Measurements from ENCODE around the gene BTRC.

BTRC gene

DNA sequence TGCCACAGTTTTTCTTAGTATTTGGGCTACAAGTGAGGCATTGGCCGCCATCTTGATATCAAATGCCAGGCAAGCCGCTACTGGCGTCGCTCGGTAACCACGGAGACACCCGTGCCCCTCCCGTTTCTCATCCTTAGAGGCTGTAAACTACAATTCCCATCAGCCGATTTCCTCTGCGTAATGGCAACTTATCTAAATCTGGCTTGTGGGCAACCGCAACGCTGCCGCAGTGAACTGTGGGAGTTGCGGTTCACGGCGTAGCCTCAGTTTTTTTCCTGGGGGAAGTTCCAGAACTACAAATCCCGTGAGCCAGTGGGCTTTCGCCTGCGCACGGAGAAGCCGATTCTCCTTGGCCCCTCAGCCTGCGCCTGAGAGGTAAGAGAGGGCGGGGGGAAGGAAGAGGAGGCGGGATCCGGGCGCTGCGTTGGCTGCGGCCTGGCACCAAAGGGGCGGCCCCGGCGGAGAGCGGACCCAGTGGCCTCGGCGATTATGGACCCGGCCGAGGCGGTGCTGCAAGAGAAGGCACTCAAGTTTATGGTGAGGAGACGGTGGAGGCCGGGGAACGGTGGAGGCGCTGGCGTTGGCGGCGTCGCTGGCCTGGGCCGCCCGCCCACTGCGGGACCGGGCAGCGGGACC is at the start of gene BTRC:
Gene BTRC (plus strand): TSS at position 474 of the 636 bp plus-strand sequence. CDS start 16 bp downstream, at position 490.
- no peaks in the 10 kb centered on the region for H3K27me3 ChIP-seq (ENCODE audit: control insufficient read depth, insufficient read depth, low read length)
- H3K4me1 ChIP-seq (ENCODE audit: control insufficient read depth, low read depth, low read length), result peaks cover 9% of the 10 kb centered on the region
- peak within 1 kb of the TSS; percentile 58 for H3K9ac ChIP-seq (ENCODE audit: low read length)
- no peaks in the 10 kb centered on the region for H3K9me3 ChIP-seq (ENCODE audit: control insufficient read depth, low read depth, low read length)
- no peaks in the 10 kb centered on the region for H3K36me3 ChIP-seq (ENCODE audit: control insufficient read depth, low read depth, low read length)
- peak within 1 kb of the TSS; percentile 38 for H3K27ac ChIP-seq (ENCODE audit: low read length)
- peak within 1 kb of the TSS; percentile 93 for H3K4me3 ChIP-seq (ENCODE audit: low read length)

DNA sequence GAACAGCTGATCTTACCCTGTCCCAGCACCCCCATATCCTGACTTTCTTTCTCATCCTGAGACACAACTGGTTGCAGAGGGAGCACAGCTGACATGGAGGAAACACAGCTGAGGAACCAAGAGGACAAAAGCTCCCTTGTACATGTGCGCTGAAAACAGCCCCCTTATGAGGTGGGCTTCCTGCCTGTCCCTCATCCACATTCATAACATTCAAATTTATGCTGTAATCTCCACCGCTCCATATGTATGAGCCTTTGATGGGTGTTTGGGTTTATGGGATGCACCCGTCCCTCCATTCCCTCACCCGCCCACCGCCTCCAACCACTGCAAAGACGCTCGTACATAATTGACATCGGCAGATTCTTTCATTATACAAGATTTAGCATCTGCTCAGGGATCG is 49.6 kb upstream of the BTRC start:
- Histone ChIP-seq H3K4me1 (ENCODE audit: control insufficient read depth, low read depth, low read length) (no peaks in the 10 kb centered on the region), H3K27me3 (ENCODE audit: control insufficient read depth, insufficient read depth, low read length) (peaks cover 9% of the 10 kb centered on the region), H3K36me3 (ENCODE audit: control insufficient read depth, low read depth, low read length) (no peaks in the 10 kb centered on the region), H3K4me3 (ENCODE audit: low read length) (no peak overlapping the region), H3K9me3 (ENCODE audit: control insufficient read depth, low read depth, low read length) (no peaks in the 10 kb centered on the region), H3K9ac (ENCODE audit: low read length) (no peak overlapping the region), H3K27ac (ENCODE audit: low read length) (no peak overlapping the region)

DNA sequence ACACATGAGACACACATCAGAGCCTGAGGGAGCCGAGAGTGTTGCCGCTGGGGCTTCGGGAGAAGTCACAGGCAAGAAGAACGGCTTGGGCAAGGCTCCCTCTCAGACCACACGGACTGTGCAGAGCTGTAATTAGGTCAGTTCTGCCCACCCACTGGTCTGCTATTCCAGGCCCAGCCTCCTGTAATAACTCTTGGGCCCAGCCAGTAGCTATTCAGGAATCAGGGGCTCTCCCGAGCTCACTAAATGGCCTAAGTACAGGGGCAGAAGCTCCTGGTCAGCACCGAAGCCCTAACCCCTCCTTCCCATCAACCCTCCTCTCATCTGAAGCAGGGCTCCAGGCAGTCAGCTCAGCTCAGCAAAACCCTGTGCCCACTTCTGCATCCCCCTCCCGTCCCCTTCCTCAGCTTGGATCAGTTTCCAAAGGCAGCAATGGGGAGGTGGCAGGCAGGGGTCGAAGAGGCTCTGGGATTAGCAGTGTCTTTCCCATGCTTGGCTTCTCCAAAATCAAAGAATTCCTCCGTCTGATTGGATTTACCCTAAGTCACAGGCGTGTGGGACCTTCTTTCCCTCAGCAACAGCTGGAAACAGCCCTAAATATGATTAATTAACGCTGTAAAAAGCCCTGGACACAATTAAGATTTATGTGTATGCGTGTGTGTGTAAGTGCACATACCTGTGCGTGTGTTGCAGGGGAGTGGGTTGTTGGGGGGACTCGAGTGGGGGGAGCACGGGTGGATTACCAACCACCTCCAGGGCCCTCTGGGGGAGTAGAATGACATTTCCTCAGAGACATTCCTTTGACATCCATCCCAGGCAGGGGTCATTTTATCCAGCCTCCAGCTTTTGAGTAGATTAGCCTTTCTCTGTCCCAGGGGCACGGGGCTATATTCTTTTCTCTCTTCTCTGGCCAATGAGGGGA is 48.4 kb upstream of the BTRC start:
- H3K36me3 ChIP-seq (ENCODE audit: control insufficient read depth, low read depth, low read length), result no peaks in the 10 kb centered on the region
- no peaks in the 10 kb centered on the region for H3K9me3 ChIP-seq (ENCODE audit: control insufficient read depth, low read depth, low read length)
- no peak overlapping the region for H3K27ac ChIP-seq (ENCODE audit: low read length)
- H3K4me3 ChIP-seq (ENCODE audit: low read length), result no peak overlapping the region
- H3K27me3 ChIP-seq (ENCODE audit: control insufficient read depth, insufficient read depth, low read length), result peaks cover 8% of the 10 kb centered on the region
- H3K4me1 ChIP-seq (ENCODE audit: control insufficient read depth, low read depth, low read length), result no peaks in the 10 kb centered on the region
- no peak overlapping the region for H3K9ac ChIP-seq (ENCODE audit: low read length)

DNA sequence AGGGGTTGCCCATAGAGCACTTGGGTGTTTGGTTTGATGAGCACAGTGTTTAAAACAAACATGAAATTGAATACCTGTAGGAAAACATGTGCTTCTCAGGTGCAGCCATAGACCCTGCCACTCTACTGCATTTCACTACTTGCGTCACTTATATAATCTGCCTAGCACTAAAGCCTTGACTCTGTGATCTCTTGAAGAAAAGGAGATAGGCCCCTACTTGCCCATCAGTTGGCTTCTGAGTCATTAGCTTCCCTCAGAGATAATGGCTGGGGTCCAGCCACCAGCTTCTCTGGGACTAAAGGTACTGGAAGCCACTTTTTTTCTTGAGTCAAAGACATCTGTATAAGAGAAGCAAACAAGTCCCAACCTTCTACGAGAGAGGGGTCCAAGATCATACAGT is 45.9 kb upstream of the BTRC start:
- Histone ChIP-seq H3K9ac (ENCODE audit: low read length) (no peak overlapping the region), H3K36me3 (ENCODE audit: control insufficient read depth, low read depth, low read length) (no peaks in the 10 kb centered on the region), H3K9me3 (ENCODE audit: control insufficient read depth, low read depth, low read length) (no peaks in the 10 kb centered on the region), H3K4me3 (ENCODE audit: low read length) (no peak overlapping the region), H3K27ac (ENCODE audit: low read length) (no peak overlapping the region), H3K4me1 (ENCODE audit: control insufficient read depth, low read depth, low read length) (no peaks in the 10 kb centered on the region), H3K27me3 (ENCODE audit: control insufficient read depth, insufficient read depth, low read length) (peaks cover 20% of the 10 kb centered on the region)

DNA sequence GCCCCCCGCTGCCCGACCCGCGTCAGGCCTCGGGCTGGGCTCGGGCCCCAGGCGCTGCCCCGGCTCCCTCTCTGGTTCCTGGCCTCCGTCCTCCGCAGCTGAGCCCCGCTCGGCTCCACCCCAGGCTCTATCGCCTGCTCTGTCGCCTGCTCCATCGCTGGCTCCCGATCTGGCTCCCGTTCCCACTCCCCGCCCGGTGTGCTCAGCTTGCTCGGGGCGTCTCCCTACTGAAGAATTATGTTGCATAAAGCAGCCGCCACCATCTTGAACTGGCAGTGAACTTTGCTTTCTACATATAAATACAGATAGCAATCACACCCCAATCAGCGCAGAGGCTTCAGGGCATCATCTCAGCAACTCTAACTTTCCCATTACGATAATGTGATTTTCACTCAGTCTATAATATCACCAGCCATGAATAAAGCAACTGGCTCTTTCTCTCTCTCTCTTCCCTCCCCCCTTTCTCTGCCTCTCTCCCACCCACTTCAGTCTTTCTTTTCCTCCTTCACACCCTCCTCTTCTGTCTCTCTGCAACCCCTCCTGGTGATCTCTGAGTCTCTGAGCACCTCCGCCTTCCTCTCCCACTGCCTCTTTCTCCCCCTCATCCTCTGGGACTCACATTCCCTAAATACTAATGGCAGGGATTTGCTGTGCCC is 43.3 kb upstream of the BTRC start:
- H3K27ac ChIP-seq (ENCODE audit: low read length), result no peak overlapping the region
- no peak overlapping the region for H3K9ac ChIP-seq (ENCODE audit: low read length)
- H3K4me1 ChIP-seq (ENCODE audit: control insufficient read depth, low read depth, low read length), result no peaks in the 10 kb centered on the region
- H3K4me3 ChIP-seq (ENCODE audit: low read length), result no peak overlapping the region
- peaks cover 20% of the 10 kb centered on the region for H3K27me3 ChIP-seq (ENCODE audit: control insufficient read depth, insufficient read depth, low read length)
- no peaks in the 10 kb centered on the region for H3K36me3 ChIP-seq (ENCODE audit: control insufficient read depth, low read depth, low read length)
- no peaks in the 10 kb centered on the region for H3K9me3 ChIP-seq (ENCODE audit: control insufficient read depth, low read depth, low read length)

DNA sequence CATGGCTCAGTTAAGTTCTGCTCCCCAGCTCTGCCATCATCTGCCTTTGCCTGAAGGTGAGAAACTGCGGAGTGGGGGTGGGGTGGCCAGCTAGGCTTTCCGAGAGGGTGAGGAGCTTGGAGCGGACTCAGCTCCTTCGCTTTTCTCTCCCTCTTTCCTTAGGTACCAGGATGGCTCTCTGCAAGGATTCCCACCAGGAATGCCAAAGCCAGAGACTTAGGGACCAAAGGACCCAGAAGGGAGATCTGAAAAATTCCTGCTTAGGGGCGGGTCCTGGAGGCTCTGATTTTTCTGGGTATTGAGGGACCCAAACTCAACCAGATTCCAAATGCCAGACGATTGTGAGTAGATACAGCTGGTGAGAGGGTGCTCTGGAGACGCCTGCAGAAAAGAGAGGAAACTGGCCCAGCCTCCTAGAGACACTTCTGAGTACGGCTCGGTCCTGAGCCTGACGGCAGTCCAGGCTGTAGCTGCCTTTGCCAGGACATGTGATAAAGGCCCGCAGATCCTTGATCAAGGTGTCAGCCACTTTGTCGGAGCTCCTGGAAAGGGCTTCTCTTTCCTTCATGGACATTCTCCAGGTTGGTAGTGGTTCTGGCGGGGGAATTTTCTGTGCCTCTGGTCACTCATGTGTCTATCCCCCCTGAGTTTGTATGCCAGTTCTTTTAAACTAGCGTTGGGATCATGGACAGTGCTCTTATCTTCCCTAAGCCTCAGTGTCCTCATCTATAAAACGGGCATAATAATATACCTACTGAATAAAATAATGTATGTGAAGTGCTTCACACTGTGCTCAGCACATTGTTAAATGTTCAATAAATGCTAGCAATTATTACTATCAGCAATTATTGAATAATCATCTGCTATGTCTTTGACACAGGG is 42.5 kb upstream of the BTRC start:
- H3K4me3 ChIP-seq (ENCODE audit: low read length), result peak overlapping the region; percentile 28
- H3K9ac ChIP-seq (ENCODE audit: low read length), result no peak overlapping the region

DNA sequence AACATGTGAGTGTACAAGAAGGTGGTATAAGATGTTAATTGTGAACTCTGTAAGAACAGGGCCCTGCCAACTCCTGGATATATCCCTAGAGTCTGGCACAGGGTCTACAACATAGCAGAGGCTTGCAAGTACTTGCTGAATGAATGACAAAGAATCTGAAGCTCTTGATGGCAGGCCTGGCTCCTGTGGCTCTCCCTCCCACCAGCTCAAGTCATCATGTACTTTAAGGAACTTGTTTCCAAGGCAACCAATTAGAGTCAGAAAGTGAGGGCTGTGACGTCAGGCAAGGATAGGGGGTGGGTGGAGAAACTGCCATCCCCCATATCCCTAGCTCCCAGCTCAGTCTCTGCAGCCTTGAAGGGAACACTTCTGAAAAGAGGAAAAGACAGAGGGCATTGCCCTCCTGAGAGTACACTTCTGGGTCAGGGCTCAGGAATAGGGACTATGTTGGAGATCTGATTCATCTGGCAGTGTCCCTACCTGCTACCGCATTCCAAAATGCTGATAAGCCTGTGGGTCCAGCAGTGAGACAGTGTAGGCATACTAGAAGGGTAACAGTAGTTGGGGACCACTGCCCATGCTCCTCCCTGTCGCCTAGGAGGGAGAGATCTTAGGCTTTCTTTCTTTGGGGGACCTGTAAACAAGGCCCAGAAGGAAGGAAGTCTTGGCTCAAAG is 34.6 kb upstream of the BTRC start:
- Histone ChIP-seq H3K27ac (ENCODE audit: low read length) (no peak overlapping the region), H3K4me3 (ENCODE audit: low read length) (no peak overlapping the region), H3K9ac (ENCODE audit: low read length) (no peak overlapping the region), H3K4me1 (ENCODE audit: control insufficient read depth, low read depth, low read length) (peaks cover 8% of the 10 kb centered on the region), H3K9me3 (ENCODE audit: control insufficient read depth, low read depth, low read length) (no peaks in the 10 kb centered on the region), H3K27me3 (ENCODE audit: control insufficient read depth, insufficient read depth, low read length) (no peaks in the 10 kb centered on the region), H3K36me3 (ENCODE audit: control insufficient read depth, low read depth, low read length) (no peaks in the 10 kb centered on the region)

More for the DNA sequence above, 42.5 kb upstream of the BTRC start:
- H3K4me1 ChIP-seq (ENCODE audit: control insufficient read depth, low read depth, low read length), result no peaks in the 10 kb centered on the region
- H3K36me3 ChIP-seq (ENCODE audit: control insufficient read depth, low read depth, low read length), result no peaks in the 10 kb centered on the region
- H3K27me3 ChIP-seq (ENCODE audit: control insufficient read depth, insufficient read depth, low read length), result peaks cover 20% of the 10 kb centered on the region
- no peak overlapping the region for H3K27ac ChIP-seq (ENCODE audit: low read length)
- no peaks in the 10 kb centered on the region for H3K9me3 ChIP-seq (ENCODE audit: control insufficient read depth, low read depth, low read length)

DNA sequence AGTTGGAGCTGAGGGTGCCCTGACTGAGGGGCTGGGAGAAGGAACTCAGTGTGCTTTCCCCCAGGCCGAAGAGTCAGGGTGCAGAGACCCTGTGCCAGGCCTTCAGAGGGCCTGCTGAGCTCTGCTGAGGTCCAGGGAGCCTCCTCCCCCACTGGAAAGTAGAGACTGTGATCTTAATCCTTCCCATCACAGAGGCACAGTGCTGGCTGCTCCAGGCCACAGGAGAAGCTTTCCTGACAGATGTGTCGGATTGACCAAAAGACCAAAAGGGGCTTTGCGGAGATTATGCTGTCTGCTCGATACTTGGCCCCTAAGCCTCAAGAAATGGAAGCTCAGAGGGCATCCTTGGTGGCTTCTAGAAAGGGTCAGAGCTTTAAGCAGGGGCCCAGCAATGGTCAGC is 32.9 kb upstream of the BTRC start:
- H3K27ac ChIP-seq (ENCODE audit: low read length), result no peak overlapping the region
- H3K4me3 ChIP-seq (ENCODE audit: low read length), result no peak overlapping the region
- no peaks in the 10 kb centered on the region for H3K36me3 ChIP-seq (ENCODE audit: control insufficient read depth, low read depth, low read length)
- H3K27me3 ChIP-seq (ENCODE audit: control insufficient read depth, insufficient read depth, low read length), result no peaks in the 10 kb centered on the region
- H3K4me1 ChIP-seq (ENCODE audit: control insufficient read depth, low read depth, low read length), result peaks cover 8% of the 10 kb centered on the region
- no peak overlapping the region for H3K9ac ChIP-seq (ENCODE audit: low read length)
- no peaks in the 10 kb centered on the region for H3K9me3 ChIP-seq (ENCODE audit: control insufficient read depth, low read depth, low read length)

DNA sequence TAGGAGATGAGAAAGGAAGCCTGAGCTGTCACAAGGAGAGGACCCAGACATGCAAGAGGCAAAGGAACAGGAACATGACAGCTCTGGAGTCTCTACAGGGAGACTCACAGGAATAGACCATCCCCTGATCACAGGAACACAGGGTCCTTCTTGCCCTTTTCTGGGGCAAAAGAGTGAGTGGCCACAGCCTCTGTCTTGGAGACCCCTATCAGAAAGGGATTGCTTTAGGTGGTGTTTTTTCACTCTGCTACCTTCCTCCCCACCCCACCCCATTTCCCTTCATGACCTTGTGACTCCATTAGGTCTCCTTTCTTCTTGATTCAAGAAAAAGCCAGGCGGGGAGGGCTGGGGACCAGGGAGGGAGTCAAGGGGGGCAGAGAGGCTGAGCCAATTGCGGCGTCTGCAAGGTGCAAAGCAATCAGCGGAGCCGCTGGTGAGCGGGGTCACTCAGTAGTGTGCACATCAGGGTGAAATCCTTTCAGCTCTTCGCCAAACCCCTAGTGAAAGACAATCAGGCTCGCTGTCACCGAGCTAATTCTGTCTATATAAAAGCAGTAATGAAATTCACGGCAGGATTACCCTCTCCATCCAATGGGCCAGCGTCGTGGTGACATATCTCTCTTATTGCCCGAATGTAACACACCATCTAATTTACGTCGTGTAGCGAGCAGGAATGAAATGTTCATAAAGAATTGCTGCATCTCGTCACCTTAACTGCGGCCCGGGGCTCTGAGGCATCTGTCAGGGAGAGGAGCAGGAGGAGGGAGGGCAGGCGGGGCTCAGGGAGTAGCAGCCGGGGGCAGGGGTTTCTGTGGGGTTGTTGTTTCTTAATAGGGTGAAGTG is 31.5 kb upstream of the BTRC start:
- Histone ChIP-seq H3K9me3 (ENCODE audit: control insufficient read depth, low read depth, low read length) (no peaks in the 10 kb centered on the region), H3K27me3 (ENCODE audit: control insufficient read depth, insufficient read depth, low read length) (no peaks in the 10 kb centered on the region), H3K4me1 (ENCODE audit: control insufficient read depth, low read depth, low read length) (peaks cover 8% of the 10 kb centered on the region), H3K27ac (ENCODE audit: low read length) (no peak overlapping the region), H3K36me3 (ENCODE audit: control insufficient read depth, low read depth, low read length) (no peaks in the 10 kb centered on the region), H3K4me3 (ENCODE audit: low read length) (no peak overlapping the region), H3K9ac (ENCODE audit: low read length) (no peak overlapping the region)

DNA sequence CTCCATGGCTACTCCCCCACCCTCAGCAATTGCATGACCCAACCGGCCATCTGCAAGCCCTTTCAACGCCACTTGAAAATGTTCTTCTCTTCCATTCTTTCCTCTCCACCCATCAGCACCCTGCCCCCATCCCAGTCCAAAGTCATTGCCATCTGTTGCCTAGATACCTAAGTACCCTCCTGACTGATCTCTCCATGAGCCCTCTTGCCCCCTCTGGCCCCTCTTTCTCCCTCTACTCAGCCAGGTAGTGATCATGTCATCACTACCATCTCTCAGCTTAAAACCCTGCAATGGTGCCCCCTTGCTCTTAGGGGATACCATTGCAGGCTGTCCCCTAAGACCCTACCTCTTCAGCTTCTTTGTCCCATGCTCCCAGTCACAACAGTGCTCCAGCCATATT is 30.5 kb upstream of the BTRC start:
- Histone ChIP-seq H3K27ac (ENCODE audit: low read length) (no peak overlapping the region), H3K9ac (ENCODE audit: low read length) (no peak overlapping the region), H3K4me3 (ENCODE audit: low read length) (no peak overlapping the region), H3K9me3 (ENCODE audit: control insufficient read depth, low read depth, low read length) (no peaks in the 10 kb centered on the region), H3K36me3 (ENCODE audit: control insufficient read depth, low read depth, low read length) (no peaks in the 10 kb centered on the region), H3K27me3 (ENCODE audit: control insufficient read depth, insufficient read depth, low read length) (no peaks in the 10 kb centered on the region), H3K4me1 (ENCODE audit: control insufficient read depth, low read depth, low read length) (peaks cover 8% of the 10 kb centered on the region)

Measured in iPS-18a (cell line).